ENCODE measurements around the gene ITIH5. TPM values are rescaled to one million over a fixed set of nuclear protein-coding genes. Genes with fewer than 3 reads are reported as not detected.

ITIH5 gene
- polyA plus RNA-seq, 3 donors, result not detected

- Histone ChIP-seq H3K4me3 (replicated peaks in 1 of 3; ENCODE audit: low read depth in 2 of 3, low read length in 3 of 3) (no peak overlapping the region), H3K4me1 (ENCODE audit: control insufficient read depth in 1 of 2, insufficient read depth in 2 of 2, low read length in 2 of 2) (peaks cover 8 to 13% of the 10 kb centered on the region in 2 donors), H3K9ac (ENCODE audit: insufficient read depth, low read length, poor library complexity, severe bottlenecking) (no peak overlapping the region), H3K27me3 (ENCODE audit: control insufficient read depth in 2 of 2, insufficient read depth in 2 of 2, low read length in 2 of 2) (no peaks in the 10 kb centered on the region), H2AFZ (ENCODE audit: insufficient read depth, low read depth, low read length, poor library complexity, severe bottlenecking) (no peak overlapping the region), H3K4me2 (replicated peaks; ENCODE audit: extremely low read depth, low read length, poor library complexity, severe bottlenecking) (no peak overlapping the region), H3K79me2 (ENCODE audit: insufficient read depth, low read length) (no peaks in the 10 kb centered on the region), H4K20me1 (ENCODE audit: insufficient read depth, low read length) (no peaks in the 10 kb centered on the region), H3K9me3 (replicated peaks in 1 of 2; ENCODE audit: control insufficient read depth in 1 of 2, insufficient read depth in 1 of 2, low read length in 2 of 2) (peaks cover 8 to 15% of the 10 kb centered on the region in 2 donors), H3K27ac (ENCODE audit: low read depth in 1 of 2, low read length in 2 of 2) (no peak overlapping the region), H3K36me3 (replicated peaks in 1 of 2; ENCODE audit: control insufficient read depth in 1 of 2, insufficient read depth in 2 of 2, low read length in 2 of 2) (no peaks in the 10 kb centered on the region)
- DNase-seq, result no peak
- Mint-ChIP-seq H3K36me3 (peaks cover 3 to 5% of the 10 kb centered on the region in 2 donors), H3K27me3 (ENCODE audit: low read depth in 3 of 3) (peaks cover 0 to 5% (median 3%) of the 10 kb centered on the region in 3 donors), H3K4me3 (no peak overlapping the region), H3K4me1 (peaks cover 13% of the 10 kb centered on the region), H3K27ac (peak overlapping the region in 1 of 7 donors; percentile 75), H3K9me3 (peaks cover 11 to 21% (median 15%) of the 10 kb centered on the region in 7 donors)
- WGBS (ENCODE audit: insufficient coverage), result 100% methylated on average over 1 of the region's 6 CpGs
- intact Hi-C loops (cut with micrococcal nuclease), result no loop called here
- no peak for TF ChIP-seq CTCF (IDR thresholded peaks at IDR 0.05)
Observed at GRCh38 chr10:7511612-7512011, 155.2 kb downstream of the ITIH5 start.

Other genes with a start within 250 kb of the ITIH5 start
- gene ITIH2, start 36.4 kb upstream of the ITIH5 start, polyA plus RNA-seq, result not detected
- gene KIN, start 121.0 kb upstream of the ITIH5 start, polyA plus RNA-seq, result 1 to 10 TPM; 3.0 to 4.6 (median 3.1) TPM
- 100 to 1,000 TPM; 179 to 455 (median 437) TPM for gene ATP5F1C, start 121.2 kb upstream of the ITIH5 start, polyA plus RNA-seq
- gene TAF3, start 151.5 kb upstream of the ITIH5 start, polyA plus RNA-seq, result 1 to 10 TPM; 1.6 to 3.9 (median 3.4) TPM